Gastrocnemius medialis (tissue), 4 donors: Measurements from ENCODE around the gene IQCK.

Source experiments
- CTCF ChIP-seq, 5 experiments: fragments of 450-650 bp in 3 of 5; fragments of 200-600 bp in 2 of 5; sonication (generic) in 2 of 5; IDR thresholded peaks in 4 of 5; conservative IDR thresholded peaks in 1 of 5; 1 replicate in 4 of 5; 2 replicates in 1 of 5; pipeline ENCODE4 v1.5.1; 2016 to 2019; ENCODE audit warnings: antibody characterized with exemption in 5 of 5, mild to moderate bottlenecking in 3 of 5, moderate library complexity in 3 of 5
- POLR2A ChIP-seq, 2 donors: fragments of 450-650 bp; IDR thresholded peaks; one replicate each; pipeline ENCODE4 v1.6.1; 2017; ENCODE audit warnings: antibody characterized with exemption in 2 of 2, mild to moderate bottlenecking in 2 of 2, moderate library complexity in 2 of 2

GRCh38 chr16:19901164-19901563 lies 183.1 kb downstream of the IQCK start:
- TF ChIP-seq CTCF (IDR thresholded peaks at IDR 0.05 in 4 of 5, conservative IDR thresholded peaks at IDR 0.05 in 1 of 5): no peak
- no peak for TF ChIP-seq POLR2A (IDR thresholded peaks at IDR 0.05)
